ENCODE data around the gene SETBP1.

DNA sequence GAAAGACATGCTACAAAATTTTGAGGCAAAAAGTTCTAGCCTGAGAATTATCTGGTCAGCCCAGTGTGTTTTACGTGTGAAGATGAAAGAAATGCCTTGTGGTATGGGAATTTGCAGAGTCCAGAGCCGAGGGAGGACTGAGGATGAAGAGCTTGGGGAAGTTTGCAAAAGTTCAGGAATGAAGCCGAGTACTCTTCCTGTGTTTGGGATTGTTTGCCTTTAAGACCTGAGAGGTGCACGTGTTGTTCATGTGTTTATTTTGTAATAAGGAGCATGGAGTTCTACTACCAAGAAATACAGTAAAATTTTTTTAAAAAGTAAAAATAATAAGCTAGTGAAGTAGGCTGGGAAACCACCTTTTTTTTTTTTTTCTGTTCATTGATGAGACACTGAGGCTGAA is 14.8 kb downstream of the SETBP1 start:
- TF ChIP-seq CREB5 (CRISPR knock-in tag; IDR thresholded peaks at IDR 0.05; ENCODE audit: low read depth) (no peak), TCF4 (CRISPR knock-in tag; IDR thresholded peaks at IDR 0.05; ENCODE audit: borderline replicate concordance) (no peak), ZFP3 (CRISPR knock-in tag; IDR thresholded peaks at IDR 0.05) (no peak), OSR1 (CRISPR knock-in tag; IDR thresholded peaks at IDR 0.05) (no peak), ZC3H10 (CRISPR knock-in tag; IDR thresholded peaks at IDR 0.05) (no peak), ZNF565 (CRISPR knock-in tag; conservative IDR thresholded peaks at IDR 0.05; ENCODE audit: low read depth) (no peak), ARNTL (CRISPR knock-in tag; IDR thresholded peaks at IDR 0.05; ENCODE audit: borderline replicate concordance, low read depth) (no peak), RARB (CRISPR knock-in tag; IDR thresholded peaks at IDR 0.05) (no peak), ZFP30 (CRISPR knock-in tag; IDR thresholded peaks at IDR 0.05) (no peak), TOX (CRISPR knock-in tag; IDR thresholded peaks at IDR 0.05; ENCODE audit: borderline replicate concordance) (no peak), ISL1 (CRISPR knock-in tag; IDR thresholded peaks at IDR 0.05) (no peak)
- TF ChIP-seq, protein P1, sequence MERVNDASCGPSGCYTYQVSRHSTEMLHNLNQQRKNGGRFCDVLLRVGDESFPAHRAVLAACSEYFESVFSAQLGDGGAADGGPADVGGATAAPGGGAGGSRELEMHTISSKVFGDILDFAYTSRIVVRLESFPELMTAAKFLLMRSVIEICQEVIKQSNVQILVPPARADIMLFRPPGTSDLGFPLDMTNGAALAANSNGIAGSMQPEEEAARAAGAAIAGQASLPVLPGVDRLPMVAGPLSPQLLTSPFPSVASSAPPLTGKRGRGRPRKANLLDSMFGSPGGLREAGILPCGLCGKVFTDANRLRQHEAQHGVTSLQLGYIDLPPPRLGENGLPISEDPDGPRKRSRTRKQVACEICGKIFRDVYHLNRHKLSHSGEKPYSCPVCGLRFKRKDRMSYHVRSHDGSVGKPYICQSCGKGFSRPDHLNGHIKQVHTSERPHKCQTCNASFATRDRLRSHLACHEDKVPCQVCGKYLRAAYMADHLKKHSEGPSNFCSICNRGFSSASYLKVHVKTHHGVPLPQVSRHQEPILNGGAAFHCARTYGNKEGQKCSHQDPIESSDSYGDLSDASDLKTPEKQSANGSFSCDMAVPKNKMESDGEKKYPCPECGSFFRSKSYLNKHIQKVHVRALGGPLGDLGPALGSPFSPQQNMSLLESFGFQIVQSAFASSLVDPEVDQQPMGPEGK (CRISPR knock-in tag; IDR thresholded peaks at IDR 0.05; ENCODE audit: borderline replicate concordance) = no peak
- TF ChIP-seq, protein P2, sequence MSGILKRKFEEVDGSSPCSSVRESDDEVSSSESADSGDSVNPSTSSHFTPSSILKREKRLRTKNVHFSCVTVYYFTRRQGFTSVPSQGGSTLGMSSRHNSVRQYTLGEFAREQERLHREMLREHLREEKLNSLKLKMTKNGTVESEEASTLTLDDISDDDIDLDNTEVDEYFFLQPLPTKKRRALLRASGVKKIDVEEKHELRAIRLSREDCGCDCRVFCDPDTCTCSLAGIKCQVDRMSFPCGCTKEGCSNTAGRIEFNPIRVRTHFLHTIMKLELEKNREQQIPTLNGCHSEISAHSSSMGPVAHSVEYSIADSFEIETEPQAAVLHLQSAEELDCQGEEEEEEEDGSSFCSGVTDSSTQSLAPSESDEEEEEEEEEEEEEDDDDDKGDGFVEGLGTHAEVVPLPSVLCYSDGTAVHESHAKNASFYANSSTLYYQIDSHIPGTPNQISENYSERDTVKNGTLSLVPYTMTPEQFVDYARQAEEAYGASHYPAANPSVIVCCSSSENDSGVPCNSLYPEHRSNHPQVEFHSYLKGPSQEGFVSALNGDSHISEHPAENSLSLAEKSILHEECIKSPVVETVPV (CRISPR knock-in tag; IDR thresholded peaks at IDR 0.05) = no peak

Data from SK-N-SH treated with all-trans-retinoic acid at 6 μM for 48 hours (cell line).